ENCODE measurements around the gene PIF1.

- TF ChIP-seq POLR2AphosphoS5 (IDR thresholded peaks at IDR 0.05) (no peak), CTCF (IDR thresholded peaks at IDR 0.05) (no peak), POLR2A (IDR thresholded peaks at IDR 0.05) (no peak), EP300 (IDR thresholded peaks at IDR 0.05) (no peak)
These were observed 15.6 kb upstream of the PIF1 start for GRCh38 chr15:64841060-64841343.
